PC-9 (cell line): ENCODE data around the gene DNASE1L1. TPM values are rescaled to one million over a fixed set of nuclear protein-coding genes. Genes with fewer than 3 reads are reported as not detected.

ENCODE experiments used
- BruUV-seq: library from RNA; stranded (reverse); fragments of 400-500 nt; replicated peaks from 2 replicates; lab custom pipeline; 2021; lab: Mats Ljungman, UMichigan
- CTCF ChIA-PET: fragments of 300-600 bp; sonication (Branson Sonifier 250); formaldehyde crosslinking; loops from one replicate; lab custom pipeline; 2022; ENCODE audit warnings: antibody characterized with exemption; lab: Charles Lee
- POLR2A ChIA-PET: fragments of 300-600 bp; sonication (Branson Sonifier 250); formaldehyde crosslinking; loops from one replicate; lab custom pipeline; 2022; ENCODE audit warnings: antibody characterized with exemption; ENCODE audit not compliant: unreplicated experiment; lab: Charles Lee
- DNase-seq, 2 experiments: peaks; one replicate each; pipeline versions ENCODE4 v3.0.0 to v3.0.0-alpha.2; 2015 to 2022; ENCODE audit warnings: mixed read lengths in 1 of 2
- H2AFZ ChIP-seq: fragments of 200-600 bp; sonication (generic); 2 replicates; pipeline ENCODE4 v1.8.1; 2017; ENCODE audit warnings: antibody characterized with exemption
- H3F3A ChIP-seq: fragments of 200-600 bp; sonication (generic); 2 replicates; pipeline ENCODE4 v1.8.1; 2017; ENCODE audit warnings: antibody characterized with exemption, mild to moderate bottlenecking, low read depth; ENCODE audit not compliant: insufficient read depth
- H3K27ac ChIP-seq: fragments of 200-600 bp; sonication (generic); 2 replicates; pipeline ENCODE4 v1.6.1; 2016; ENCODE audit warnings: mixed run types
- H3K27me3 ChIP-seq: fragments of 200-600 bp; sonication (generic); 2 replicates; pipeline ENCODE4 v1.6.1; 2016; ENCODE audit warnings: low read depth, mixed run types; ENCODE audit not compliant: insufficient read depth
- H3K36me3 ChIP-seq: fragments of 200-600 bp; sonication (generic); 2 replicates; pipeline ENCODE4 v1.6.1; 2016; ENCODE audit warnings: low read depth, mixed run types
- H3K4me1 ChIP-seq: fragments of 200-600 bp; sonication (generic); replicated peaks from 2 replicates; pipeline ENCODE4 v1.6.1; 2016; ENCODE audit warnings: mixed run types; ENCODE audit not compliant: insufficient read depth
- H3K4me2 ChIP-seq: fragments of 200-600 bp; sonication (generic); 2 replicates; pipeline ENCODE4 v1.6.1; 2017; ENCODE audit warnings: mixed run types
- H3K4me3 ChIP-seq: fragments of 200-600 bp; sonication (generic); 2 replicates; pipeline ENCODE4 v1.6.1; 2016; ENCODE audit warnings: mixed run types
- H3K79me2 ChIP-seq: fragments of 200-600 bp; sonication (generic); 2 replicates; pipeline ENCODE4 v1.6.1; 2017; ENCODE audit warnings: low read depth, mixed run types
- H3K9me2 ChIP-seq: fragments of 200-600 bp; sonication (generic); 2 replicates; pipeline ENCODE4 v1.8.1; 2017; ENCODE audit warnings: mild to moderate bottlenecking; ENCODE audit not compliant: insufficient read depth
- H3K9me3 ChIP-seq: fragments of 200-600 bp; sonication (generic); 2 replicates; pipeline ENCODE4 v1.8.1; 2016; ENCODE audit warnings: low read depth; ENCODE audit not compliant: insufficient read depth
- H4K20me1 ChIP-seq: fragments of 200-600 bp; sonication (generic); 2 replicates; pipeline ENCODE4 v1.8.1; 2017; ENCODE audit not compliant: insufficient read depth
- CTCF ChIP-seq: fragments of 200-600 bp; sonication (generic); conservative IDR thresholded peaks from 2 replicates; pipeline ENCODE4 v1.6.1; 2017; ENCODE audit warnings: mixed run types, antibody characterized with exemption, mild to moderate bottlenecking, moderate library complexity
- EZH2 ChIP-seq: fragments of 200-600 bp; sonication (generic); IDR thresholded peaks from 2 replicates; pipeline ENCODE4 v1.8.0; 2017; ENCODE audit warnings: antibody characterized with exemption, low read depth
- intact Hi-C: fragments of 100-400 bp; cut with micrococcal nuclease; formaldehyde crosslinking; loops from one replicate; pipeline ENCODE4 v1.10.0; 2022; ENCODE audit not compliant: unreplicated experiment
- total RNA-seq: library from RNA; stranded (reverse); gene quantifications from 2 replicates; pipeline ENCODE4 v1.2.3, GENCODE V29; 2021

DNASE1L1 gene
- total RNA-seq, 1 experiment from 2014 or later: 28.3 TPM

GRCh38 chrX:154354516-154354915 is 54.5 kb downstream of the DNASE1L1 start:
- intact Hi-C loops: no loop called here

GRCh38 chrX:154354013-154354412 is 55.0 kb downstream of the DNASE1L1 start:
- Histone ChIP-seq H3K36me3 (no peaks in the 10 kb centered on the region), H3K9me2 (no peaks in the 10 kb centered on the region)
- CTCF ChIA-PET: no interaction called here

More at GRCh38 chrX:154354516-154354915, 54.5 kb downstream of the DNASE1L1 start:
- H3K27ac ChIP-seq: no peak overlapping the region
- no peak for TF ChIP-seq EZH2
- TF ChIP-seq CTCF: no peak
- CTCF ChIA-PET: no interaction called here
- H3K4me1 ChIP-seq: no peaks in the 10 kb centered on the region
- no peaks in the 10 kb centered on the region for H3K27me3 ChIP-seq
- no TSS peak for BruUV-seq
- H2AFZ ChIP-seq: no peak overlapping the region
- H4K20me1 ChIP-seq: 0 out of 2 replicates have a peak, but pooled peaks cover 10% of the 10 kb centered on the region
- peaks cover 5% of the 10 kb centered on the region; the same call in 1 of the 2 replicates for H3F3A ChIP-seq
- no peaks in the 10 kb centered on the region for H3K79me2 ChIP-seq
- POLR2A ChIA-PET: no interaction called here
- no peak overlapping the region for H3K4me2 ChIP-seq
- H3K9me3 ChIP-seq: no peaks in the 10 kb centered on the region
- H3K9me2 ChIP-seq: no peaks in the 10 kb centered on the region
- no peaks in the 10 kb centered on the region for H3K36me3 ChIP-seq
- H3K4me3 ChIP-seq: no peak overlapping the region
- no peak for DNase-seq

GRCh38 chrX:154353172-154353843 is 55.7 kb downstream of the DNASE1L1 start:
- ChIA-PET CTCF (no interaction called here), POLR2A (interaction anchor here (1.0 kb wide), 1 partner anchor 16 kb away, joined by 3 read pairs; no protein-coding TSS in a partner anchor)
- Histone ChIP-seq H3K27me3 (no peaks in the 10 kb centered on the region), H3K27ac (no peak overlapping the region), H3K4me2 (no peak overlapping the region), H3K9me2 (no peaks in the 10 kb centered on the region), H3K4me1 (no peaks in the 10 kb centered on the region), H3K4me3 (no peak overlapping the region), H3K9me3 (no peaks in the 10 kb centered on the region), H2AFZ (no peak overlapping the region), H3F3A (peaks cover 5% of the 10 kb centered on the region; the same call in 1 of the 2 replicates), H3K36me3 (no peaks in the 10 kb centered on the region), H4K20me1 (0 out of 2 replicates have a peak, but pooled peaks cover 10% of the 10 kb centered on the region), H3K79me2 (no peaks in the 10 kb centered on the region)
- no TSS peak for BruUV-seq
- intact Hi-C loops: no loop called here
- peak in 1 of 2 experiments; percentile 6 for DNase-seq
- TF ChIP-seq CTCF (no peak), EZH2 (no peak)

More at GRCh38 chrX:154354013-154354412, 55.0 kb downstream of the DNASE1L1 start:
- H3K4me1 ChIP-seq: no peaks in the 10 kb centered on the region
- no peak overlapping the region for H3K27ac ChIP-seq
- TF ChIP-seq CTCF (no peak), EZH2 (no peak)
- H3K27me3 ChIP-seq: no peaks in the 10 kb centered on the region
- H3K9me3 ChIP-seq: no peaks in the 10 kb centered on the region
- H3K79me2 ChIP-seq: no peaks in the 10 kb centered on the region
- H3K4me3 ChIP-seq: no peak overlapping the region
- BruUV-seq: no TSS peak
- intact Hi-C loops: no loop called here
- POLR2A ChIA-PET: interaction anchor here (1.0 kb wide), 1 partner anchor 16 kb away, joined by 3 read pairs; no protein-coding TSS in a partner anchor
- DNase-seq: peak in 1 of 2 experiments; percentile 7
- H2AFZ ChIP-seq: no peak overlapping the region
- peaks cover 5% of the 10 kb centered on the region; the same call in 1 of the 2 replicates for H3F3A ChIP-seq
- H4K20me1 ChIP-seq: 0 out of 2 replicates have a peak, but pooled peaks cover 10% of the 10 kb centered on the region
- no peak overlapping the region for H3K4me2 ChIP-seq
